SK-N-SH treated with all-trans-retinoic acid at 6 μM for 48 hours (cell line): ENCODE measurements around the gene CHDH.

ENCODE experiments used
- ATAC-seq: fragments of 200-7000 bp; cut with Tn5 transposase; 3 replicates; pipeline ENCODE4 v1.9.1; 2020; ENCODE audit warnings: mild to moderate bottlenecking, moderate library complexity
- ARNTL ChIP-seq: fragments of 450-650 bp; formaldehyde crosslinking; IDR thresholded peaks from 2 replicates; pipeline ENCODE4 v1.5.0; 2020; ENCODE audit warnings: low read depth, mild to moderate bottlenecking, moderate library complexity, borderline replicate concordance
- BACH2 ChIP-seq: fragments of 250-450 bp; sonication (Bioruptor Pico); IDR thresholded peaks from 2 replicates; pipeline ENCODE4 v1.9.0; 2021; ENCODE audit warnings: mild to moderate bottlenecking, borderline replicate concordance
- CSDC2 ChIP-seq: fragments of 250-450 bp; sonication (Bioruptor Pico); IDR thresholded peaks from 2 replicates; pipeline ENCODE4 v1.5.0; 2020; ENCODE audit warnings: mild to moderate bottlenecking, moderate library complexity
- ESRRG ChIP-seq: fragments of 250-450 bp; sonication (Bioruptor Pico); IDR thresholded peaks from 2 replicates; pipeline ENCODE4 v1.6.1; 2021; ENCODE audit warnings: mild to moderate bottlenecking
- GLIS3 ChIP-seq: fragments of 250-450 bp; sonication (Bioruptor Pico); IDR thresholded peaks from 2 replicates; pipeline ENCODE4 v1.5.0; 2020; ENCODE audit warnings: mild to moderate bottlenecking, moderate library complexity
- ISL1 ChIP-seq: fragments of 250-450 bp; sonication (Bioruptor Pico); IDR thresholded peaks from 2 replicates; pipeline ENCODE4 v2.1.2; 2022; ENCODE audit warnings: mild to moderate bottlenecking, moderate library complexity
- OSR1 ChIP-seq: fragments of 250-450 bp; sonication (Bioruptor Pico); IDR thresholded peaks from 2 replicates; pipeline ENCODE4 v1.8.0; 2022; ENCODE audit warnings: moderate library complexity, mild to moderate bottlenecking, inconsistent platforms
- PPARA ChIP-seq: fragments of 250-450 bp; sonication (Bioruptor Pico); IDR thresholded peaks from 2 replicates; pipeline ENCODE4 v1.5.0; 2020; ENCODE audit warnings: mild to moderate bottlenecking, borderline replicate concordance
- RARB ChIP-seq: fragments of 250-450 bp; sonication (Bioruptor Pico); IDR thresholded peaks from 2 replicates; pipeline ENCODE4 v1.8.0; 2021; ENCODE audit warnings: mild to moderate bottlenecking, moderate library complexity
- SNAI2 ChIP-seq: fragments of 250-450 bp; sonication (Bioruptor Pico); IDR thresholded peaks from 2 replicates; pipeline ENCODE4 v1.5.0; 2020; ENCODE audit warnings: mild to moderate bottlenecking, moderate library complexity
- TCF4 ChIP-seq: fragments of 250-450 bp; sonication (Bioruptor Pico); IDR thresholded peaks from 2 replicates; pipeline ENCODE4 v1.8.0; 2021; ENCODE audit warnings: mild to moderate bottlenecking, moderate library complexity, borderline replicate concordance
- TOX ChIP-seq: fragments of 250-450 bp; sonication (Bioruptor Pico); IDR thresholded peaks from 2 replicates; pipeline ENCODE4 v1.8.0; 2021; ENCODE audit warnings: mild to moderate bottlenecking, moderate library complexity, borderline replicate concordance
- ZC3H10 ChIP-seq: fragments of 250-450 bp; sonication (Bioruptor Pico); IDR thresholded peaks from 2 replicates; pipeline ENCODE4 v1.5.1; 2021; ENCODE audit warnings: mild to moderate bottlenecking, moderate library complexity
- ZFP3 ChIP-seq: fragments of 250-450 bp; sonication (Bioruptor Pico); IDR thresholded peaks from 2 replicates; pipeline ENCODE4 v1.5.0; 2020; ENCODE audit warnings: mild to moderate bottlenecking, moderate library complexity
- ZFP30 ChIP-seq: fragments of 450-650 bp; formaldehyde crosslinking; IDR thresholded peaks from 2 replicates; pipeline ENCODE4 v1.5.0; 2022; ENCODE audit warnings: mild to moderate bottlenecking, moderate library complexity
- ZNF565 ChIP-seq: fragments of 450-650 bp; formaldehyde crosslinking; conservative IDR thresholded peaks from 2 replicates; pipeline ENCODE4 v1.5.0; 2020; ENCODE audit warnings: low read depth, mild to moderate bottlenecking, moderate library complexity
- ZNF70 ChIP-seq: fragments of 450-650 bp; formaldehyde crosslinking; IDR thresholded peaks from 2 replicates; pipeline ENCODE4 v1.5.0; 2020; ENCODE audit warnings: mild to moderate bottlenecking, moderate library complexity
- ZNF8 ChIP-seq: fragments of 450-650 bp; formaldehyde crosslinking; IDR thresholded peaks from 2 replicates; pipeline ENCODE4 v1.5.0; 2020; ENCODE audit warnings: mild to moderate bottlenecking, moderate library complexity
- TF ChIP-seq, protein P1 (sequence below): fragments of 250-450 bp; sonication (Bioruptor Pico); IDR thresholded peaks from 2 replicates; pipeline ENCODE4 v1.5.1; 2020; ENCODE audit warnings: low read depth, mild to moderate bottlenecking, moderate library complexity
- TF ChIP-seq, protein P2 (sequence below): fragments of 250-450 bp; sonication (Bioruptor Pico); IDR thresholded peaks from 2 replicates; pipeline ENCODE4 v1.8.0; 2021; ENCODE audit warnings: low read depth, mild to moderate bottlenecking, moderate library complexity, borderline replicate concordance
- TF ChIP-seq, protein P3 (sequence below): fragments of 250-450 bp; sonication (Bioruptor Pico); IDR thresholded peaks from 2 replicates; pipeline ENCODE4 v1.5.0; 2020; ENCODE audit warnings: mild to moderate bottlenecking, moderate library complexity
- TF ChIP-seq, protein P4 (sequence below): fragments of 250-450 bp; sonication (Bioruptor Pico); IDR thresholded peaks from 2 replicates; pipeline ENCODE4 v1.5.1; 2021; ENCODE audit warnings: mild to moderate bottlenecking, moderate library complexity
- TF ChIP-seq, protein P5 (sequence below): fragments of 250-450 bp; sonication (Bioruptor Pico); IDR thresholded peaks from 2 replicates; pipeline ENCODE4 v1.8.0; 2020; ENCODE audit warnings: mild to moderate bottlenecking, moderate library complexity, borderline replicate concordance

Gene CHDH

DNA sequence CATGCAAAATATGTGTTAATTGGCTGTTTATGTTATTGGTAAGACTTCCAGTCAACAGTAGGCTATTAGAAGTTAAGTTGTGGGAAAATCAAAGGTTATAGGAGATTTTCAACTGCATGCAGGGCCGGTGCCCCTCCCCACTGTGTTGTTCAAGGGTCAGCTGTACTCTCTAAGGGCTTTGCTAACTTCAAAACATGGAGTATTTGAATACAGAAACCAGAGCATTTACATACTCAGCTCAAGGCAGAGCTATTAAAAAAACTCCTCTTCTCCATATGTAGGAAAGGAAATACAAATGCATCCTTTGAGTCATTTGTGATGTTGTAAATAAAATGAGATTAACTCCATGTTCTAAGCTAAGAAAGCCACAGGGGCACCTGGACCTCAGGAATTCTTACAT is 16.9 kb upstream of the CHDH start:
- ATAC-seq: no peak

DNA sequence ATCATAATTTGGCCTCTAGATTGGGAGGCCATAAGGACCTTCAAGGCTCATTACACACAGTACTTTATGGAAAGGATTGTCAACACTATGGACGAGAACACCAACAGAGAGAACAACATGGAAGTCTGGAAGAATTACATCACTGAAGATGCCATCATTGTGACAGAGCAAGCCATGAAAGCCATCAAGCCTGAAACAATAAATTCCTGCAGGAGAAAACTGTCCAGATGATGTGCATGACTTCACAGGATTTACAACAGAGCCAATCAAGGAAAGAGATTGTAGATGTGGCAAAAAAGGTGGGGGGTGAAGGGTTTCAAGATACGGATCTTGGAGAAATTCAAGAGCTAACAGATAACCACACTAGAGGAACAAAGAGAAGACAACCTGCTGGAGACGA is 16.0 kb upstream of the CHDH start:
- ATAC-seq: no peak
- TF ChIP-seq CSDC2 (CRISPR knock-in tag): no peak
- no peak for TF ChIP-seq ZNF70 (CRISPR knock-in tag)
- TF ChIP-seq ZFP3 (CRISPR knock-in tag): no peak
- TF ChIP-seq ISL1 (CRISPR knock-in tag): no peak
- no peak for TF ChIP-seq ARNTL
- TF ChIP-seq, protein P1, sequence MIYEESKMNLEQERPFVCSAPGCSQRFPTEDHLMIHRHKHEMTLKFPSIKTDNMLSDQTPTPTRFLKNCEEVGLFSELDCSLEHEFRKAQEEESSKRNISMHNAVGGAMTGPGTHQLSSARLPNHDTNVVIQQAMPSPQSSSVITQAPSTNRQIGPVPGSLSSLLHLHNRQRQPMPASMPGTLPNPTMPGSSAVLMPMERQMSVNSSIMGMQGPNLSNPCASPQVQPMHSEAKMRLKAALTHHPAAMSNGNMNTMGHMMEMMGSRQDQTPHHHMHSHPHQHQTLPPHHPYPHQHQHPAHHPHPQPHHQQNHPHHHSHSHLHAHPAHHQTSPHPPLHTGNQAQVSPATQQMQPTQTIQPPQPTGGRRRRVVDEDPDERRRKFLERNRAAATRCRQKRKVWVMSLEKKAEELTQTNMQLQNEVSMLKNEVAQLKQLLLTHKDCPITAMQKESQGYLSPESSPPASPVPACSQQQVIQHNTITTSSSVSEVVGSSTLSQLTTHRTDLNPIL (CRISPR knock-in tag): no peak
- TF ChIP-seq OSR1 (CRISPR knock-in tag): no peak
- TF ChIP-seq GLIS3 (CRISPR knock-in tag): no peak
- no peak for TF ChIP-seq ZFP30
- no peak for TF ChIP-seq BACH2
- TF ChIP-seq PPARA (CRISPR knock-in tag): no peak
- no peak for TF ChIP-seq TCF4 (CRISPR knock-in tag)
- TF ChIP-seq TOX (CRISPR knock-in tag): no peak
- no peak for TF ChIP-seq ZC3H10 (CRISPR knock-in tag)

More for the DNA sequence above, 16.9 kb upstream of the CHDH start:
- TF ChIP-seq, protein P2, sequence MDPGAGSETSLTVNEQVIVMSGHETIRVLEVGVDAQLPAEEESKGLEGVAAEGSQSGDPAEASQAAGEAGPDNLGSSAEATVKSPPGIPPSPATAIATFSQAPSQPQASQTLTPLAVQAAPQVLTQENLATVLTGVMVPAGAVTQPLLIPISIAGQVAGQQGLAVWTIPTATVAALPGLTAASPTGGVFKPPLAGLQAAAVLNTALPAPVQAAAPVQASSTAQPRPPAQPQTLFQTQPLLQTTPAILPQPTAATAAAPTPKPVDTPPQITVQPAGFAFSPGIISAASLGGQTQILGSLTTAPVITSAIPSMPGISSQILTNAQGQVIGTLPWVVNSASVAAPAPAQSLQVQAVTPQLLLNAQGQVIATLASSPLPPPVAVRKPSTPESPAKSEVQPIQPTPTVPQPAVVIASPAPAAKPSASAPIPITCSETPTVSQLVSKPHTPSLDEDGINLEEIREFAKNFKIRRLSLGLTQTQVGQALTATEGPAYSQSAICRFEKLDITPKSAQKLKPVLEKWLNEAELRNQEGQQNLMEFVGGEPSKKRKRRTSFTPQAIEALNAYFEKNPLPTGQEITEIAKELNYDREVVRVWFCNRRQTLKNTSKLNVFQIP (CRISPR knock-in tag): no peak
- no peak for TF ChIP-seq OSR1 (CRISPR knock-in tag)
- TF ChIP-seq ZNF8 (CRISPR knock-in tag): no peak
- TF ChIP-seq, protein P3, sequence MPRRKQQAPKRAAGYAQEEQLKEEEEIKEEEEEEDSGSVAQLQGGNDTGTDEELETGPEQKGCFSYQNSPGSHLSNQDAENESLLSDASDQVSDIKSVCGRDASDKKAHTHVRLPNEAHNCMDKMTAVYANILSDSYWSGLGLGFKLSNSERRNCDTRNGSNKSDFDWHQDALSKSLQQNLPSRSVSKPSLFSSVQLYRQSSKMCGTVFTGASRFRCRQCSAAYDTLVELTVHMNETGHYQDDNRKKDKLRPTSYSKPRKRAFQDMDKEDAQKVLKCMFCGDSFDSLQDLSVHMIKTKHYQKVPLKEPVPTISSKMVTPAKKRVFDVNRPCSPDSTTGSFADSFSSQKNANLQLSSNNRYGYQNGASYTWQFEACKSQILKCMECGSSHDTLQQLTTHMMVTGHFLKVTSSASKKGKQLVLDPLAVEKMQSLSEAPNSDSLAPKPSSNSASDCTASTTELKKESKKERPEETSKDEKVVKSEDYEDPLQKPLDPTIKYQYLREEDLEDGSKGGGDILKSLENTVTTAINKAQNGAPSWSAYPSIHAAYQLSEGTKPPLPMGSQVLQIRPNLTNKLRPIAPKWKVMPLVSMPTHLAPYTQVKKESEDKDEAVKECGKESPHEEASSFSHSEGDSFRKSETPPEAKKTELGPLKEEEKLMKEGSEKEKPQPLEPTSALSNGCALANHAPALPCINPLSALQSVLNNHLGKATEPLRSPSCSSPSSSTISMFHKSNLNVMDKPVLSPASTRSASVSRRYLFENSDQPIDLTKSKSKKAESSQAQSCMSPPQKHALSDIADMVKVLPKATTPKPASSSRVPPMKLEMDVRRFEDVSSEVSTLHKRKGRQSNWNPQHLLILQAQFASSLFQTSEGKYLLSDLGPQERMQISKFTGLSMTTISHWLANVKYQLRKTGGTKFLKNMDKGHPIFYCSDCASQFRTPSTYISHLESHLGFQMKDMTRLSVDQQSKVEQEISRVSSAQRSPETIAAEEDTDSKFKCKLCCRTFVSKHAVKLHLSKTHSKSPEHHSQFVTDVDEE (CRISPR knock-in tag): no peak
- no peak for TF ChIP-seq ZFP3 (CRISPR knock-in tag)
- TF ChIP-seq, protein P4, sequence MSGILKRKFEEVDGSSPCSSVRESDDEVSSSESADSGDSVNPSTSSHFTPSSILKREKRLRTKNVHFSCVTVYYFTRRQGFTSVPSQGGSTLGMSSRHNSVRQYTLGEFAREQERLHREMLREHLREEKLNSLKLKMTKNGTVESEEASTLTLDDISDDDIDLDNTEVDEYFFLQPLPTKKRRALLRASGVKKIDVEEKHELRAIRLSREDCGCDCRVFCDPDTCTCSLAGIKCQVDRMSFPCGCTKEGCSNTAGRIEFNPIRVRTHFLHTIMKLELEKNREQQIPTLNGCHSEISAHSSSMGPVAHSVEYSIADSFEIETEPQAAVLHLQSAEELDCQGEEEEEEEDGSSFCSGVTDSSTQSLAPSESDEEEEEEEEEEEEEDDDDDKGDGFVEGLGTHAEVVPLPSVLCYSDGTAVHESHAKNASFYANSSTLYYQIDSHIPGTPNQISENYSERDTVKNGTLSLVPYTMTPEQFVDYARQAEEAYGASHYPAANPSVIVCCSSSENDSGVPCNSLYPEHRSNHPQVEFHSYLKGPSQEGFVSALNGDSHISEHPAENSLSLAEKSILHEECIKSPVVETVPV: no peak
- no peak for TF ChIP-seq ZC3H10 (CRISPR knock-in tag)
- TF ChIP-seq ZNF70 (CRISPR knock-in tag): no peak
- no peak for TF ChIP-seq SNAI2
- no peak for TF ChIP-seq ZNF565 (CRISPR knock-in tag)
- TF ChIP-seq CSDC2 (CRISPR knock-in tag): no peak
- no peak for TF ChIP-seq ESRRG (CRISPR knock-in tag)
- no peak for TF ChIP-seq ISL1 (CRISPR knock-in tag)
- no peak for TF ChIP-seq TOX (CRISPR knock-in tag)
- TF ChIP-seq RARB (CRISPR knock-in tag): no peak
- TF ChIP-seq GLIS3 (CRISPR knock-in tag): no peak
- no peak for TF ChIP-seq PPARA (CRISPR knock-in tag)
- TF ChIP-seq, protein P5, sequence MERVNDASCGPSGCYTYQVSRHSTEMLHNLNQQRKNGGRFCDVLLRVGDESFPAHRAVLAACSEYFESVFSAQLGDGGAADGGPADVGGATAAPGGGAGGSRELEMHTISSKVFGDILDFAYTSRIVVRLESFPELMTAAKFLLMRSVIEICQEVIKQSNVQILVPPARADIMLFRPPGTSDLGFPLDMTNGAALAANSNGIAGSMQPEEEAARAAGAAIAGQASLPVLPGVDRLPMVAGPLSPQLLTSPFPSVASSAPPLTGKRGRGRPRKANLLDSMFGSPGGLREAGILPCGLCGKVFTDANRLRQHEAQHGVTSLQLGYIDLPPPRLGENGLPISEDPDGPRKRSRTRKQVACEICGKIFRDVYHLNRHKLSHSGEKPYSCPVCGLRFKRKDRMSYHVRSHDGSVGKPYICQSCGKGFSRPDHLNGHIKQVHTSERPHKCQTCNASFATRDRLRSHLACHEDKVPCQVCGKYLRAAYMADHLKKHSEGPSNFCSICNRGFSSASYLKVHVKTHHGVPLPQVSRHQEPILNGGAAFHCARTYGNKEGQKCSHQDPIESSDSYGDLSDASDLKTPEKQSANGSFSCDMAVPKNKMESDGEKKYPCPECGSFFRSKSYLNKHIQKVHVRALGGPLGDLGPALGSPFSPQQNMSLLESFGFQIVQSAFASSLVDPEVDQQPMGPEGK: no peak
- TF ChIP-seq, protein P1 (CRISPR knock-in tag): no peak
- no peak for TF ChIP-seq BACH2
- TF ChIP-seq, all 23 proteins: peak for 0
